ENCODE data around the gene CCDC40. TPM values are rescaled to one million over a fixed set of nuclear protein-coding genes. Genes with fewer than 3 reads are reported as not detected.

Gene CCDC40
- total RNA-seq, 1 donor from 2014 or later, result 5.4 TPM

DNA sequence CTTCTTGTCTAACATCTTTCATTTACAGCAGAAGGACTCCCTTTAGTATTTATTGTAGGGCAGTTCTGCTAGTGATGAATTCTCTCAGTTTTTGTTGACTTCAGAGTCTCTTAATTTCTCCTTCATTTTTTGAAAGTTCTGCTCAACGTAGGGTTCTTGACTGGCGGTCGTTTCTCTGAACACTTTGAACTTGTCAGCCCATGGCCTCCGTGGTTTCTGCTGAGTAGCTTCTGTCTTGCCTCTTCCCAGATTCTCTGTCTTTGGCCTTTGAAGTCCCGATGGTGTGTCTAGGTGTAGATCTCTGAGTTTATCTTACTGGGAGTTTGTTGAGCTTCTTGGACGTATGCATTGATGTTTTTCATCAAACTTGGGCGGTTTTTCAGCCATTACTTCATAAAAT is 78.3 kb downstream of the CCDC40 start:
- Histone ChIP-seq H3K9me3 (no peaks in the 10 kb centered on the region), H3K27me3 (no peaks in the 10 kb centered on the region), H3K36me3 (peaks cover 5 to 11% of the 10 kb centered on the region in 2 donors), H3K4me3 (no peak overlapping the region), H3K27ac (no peak overlapping the region), H3K4me1 (no peaks in the 10 kb centered on the region)
- intact Hi-C loops (cut with DNase I), result no loop called here
- no peak for DNase-seq (ENCODE audit: low spot score in 2 of 2)
- TF ChIP-seq, protein P1, sequence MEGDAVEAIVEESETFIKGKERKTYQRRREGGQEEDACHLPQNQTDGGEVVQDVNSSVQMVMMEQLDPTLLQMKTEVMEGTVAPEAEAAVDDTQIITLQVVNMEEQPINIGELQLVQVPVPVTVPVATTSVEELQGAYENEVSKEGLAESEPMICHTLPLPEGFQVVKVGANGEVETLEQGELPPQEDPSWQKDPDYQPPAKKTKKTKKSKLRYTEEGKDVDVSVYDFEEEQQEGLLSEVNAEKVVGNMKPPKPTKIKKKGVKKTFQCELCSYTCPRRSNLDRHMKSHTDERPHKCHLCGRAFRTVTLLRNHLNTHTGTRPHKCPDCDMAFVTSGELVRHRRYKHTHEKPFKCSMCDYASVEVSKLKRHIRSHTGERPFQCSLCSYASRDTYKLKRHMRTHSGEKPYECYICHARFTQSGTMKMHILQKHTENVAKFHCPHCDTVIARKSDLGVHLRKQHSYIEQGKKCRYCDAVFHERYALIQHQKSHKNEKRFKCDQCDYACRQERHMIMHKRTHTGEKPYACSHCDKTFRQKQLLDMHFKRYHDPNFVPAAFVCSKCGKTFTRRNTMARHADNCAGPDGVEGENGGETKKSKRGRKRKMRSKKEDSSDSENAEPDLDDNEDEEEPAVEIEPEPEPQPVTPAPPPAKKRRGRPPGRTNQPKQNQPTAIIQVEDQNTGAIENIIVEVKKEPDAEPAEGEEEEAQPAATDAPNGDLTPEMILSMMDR (IDR thresholded peaks at IDR 0.05), result no peak

DNA sequence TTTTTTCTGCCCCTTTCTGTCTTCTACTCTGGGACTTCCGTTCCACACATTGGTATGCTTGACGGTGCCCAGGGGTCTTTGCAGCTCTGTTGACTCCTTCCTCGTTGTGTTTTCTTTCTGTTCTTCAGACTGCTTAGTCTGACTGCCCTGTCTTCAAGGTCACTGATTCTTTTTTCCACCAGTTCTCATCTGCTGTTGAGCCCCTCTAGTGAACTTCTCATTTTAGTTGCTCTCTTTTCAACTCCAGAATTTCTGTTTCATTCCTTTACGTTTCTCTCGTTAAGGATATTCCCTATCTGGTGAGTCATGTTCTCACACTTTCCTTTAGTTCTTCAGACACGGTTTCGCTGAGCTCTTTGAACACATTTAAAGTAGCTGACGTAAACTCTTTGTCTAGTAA is 78.7 kb downstream of the CCDC40 start:
- TF ChIP-seq, protein P1 (IDR thresholded peaks at IDR 0.05), result no peak

DNA sequence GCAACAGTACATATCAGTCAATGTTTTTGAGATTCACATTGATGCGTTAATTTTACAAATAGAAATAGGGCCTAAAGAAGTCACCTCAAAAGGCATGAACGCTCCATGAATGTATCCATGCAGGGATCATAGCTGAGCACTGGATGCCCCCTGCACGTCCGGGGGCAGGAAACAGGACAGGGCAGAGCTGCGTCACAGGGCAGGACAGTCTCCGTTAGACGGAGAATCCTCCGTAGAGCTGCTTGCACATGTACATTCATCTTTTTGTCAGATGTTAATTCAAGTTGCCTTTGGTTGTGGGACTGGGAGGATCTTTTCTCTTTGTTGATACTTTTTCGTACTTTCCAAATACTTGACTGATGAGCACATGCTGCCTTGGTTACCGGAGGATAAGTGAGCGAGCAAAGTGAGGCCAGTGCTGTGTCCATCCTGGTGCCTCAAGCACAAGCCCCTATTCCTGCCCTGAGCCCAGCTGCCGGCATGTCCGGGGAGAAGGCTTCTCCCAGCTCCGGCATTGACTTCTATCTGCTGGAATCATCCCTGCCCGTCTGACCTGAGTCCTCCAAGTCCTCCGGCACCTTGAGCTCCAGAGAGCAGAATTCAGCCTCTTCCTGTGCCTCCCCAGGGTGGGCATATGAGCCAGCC is 80.0 kb downstream of the CCDC40 start:
- Histone ChIP-seq H3K9me3 (no peaks in the 10 kb centered on the region), H3K27me3 (no peaks in the 10 kb centered on the region), H3K27ac (no peak overlapping the region), H3K36me3 (peaks cover 5 to 11% of the 10 kb centered on the region in 2 donors), H3K4me1 (no peaks in the 10 kb centered on the region), H3K4me3 (no peak overlapping the region)
- DNase-seq (ENCODE audit: low spot score in 2 of 2), result peak in 1 of 2 donors; percentile 40
- TF ChIP-seq, protein P1 (IDR thresholded peaks at IDR 0.05), result no peak
- intact Hi-C loops (cut with DNase I), result no loop called here

More for the DNA sequence above, 78.7 kb downstream of the CCDC40 start:
- Histone ChIP-seq H3K9me3 (no peaks in the 10 kb centered on the region), H3K27me3 (no peaks in the 10 kb centered on the region), H3K36me3 (peaks cover 5 to 11% of the 10 kb centered on the region in 2 donors), H3K4me1 (no peaks in the 10 kb centered on the region), H3K4me3 (no peak overlapping the region), H3K27ac (no peak overlapping the region)
- DNase-seq (ENCODE audit: low spot score in 2 of 2), result no peak
- intact Hi-C loops (cut with DNase I), result no loop called here

DNA sequence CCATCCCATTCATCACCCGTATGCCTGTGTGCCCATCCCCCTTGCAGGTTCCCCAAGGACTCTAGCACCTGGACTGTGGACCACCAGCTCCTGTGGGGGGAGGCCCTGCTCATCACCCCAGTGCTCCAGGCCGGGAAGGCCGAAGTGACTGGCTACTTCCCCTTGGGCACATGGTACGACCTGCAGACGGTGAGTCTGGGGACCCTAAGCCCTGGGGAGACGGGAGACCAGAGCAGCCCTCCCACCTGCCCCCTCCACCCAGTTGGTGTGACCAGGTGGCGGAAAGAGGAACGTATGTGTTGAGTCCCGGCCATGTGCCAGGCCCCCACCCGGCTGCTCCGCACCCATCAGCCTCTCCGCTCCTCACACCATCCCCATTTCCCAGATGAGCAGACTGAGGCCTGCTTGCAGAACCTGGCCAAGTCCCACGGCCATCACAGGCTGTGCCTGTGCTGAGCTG is 80.5 kb downstream of the CCDC40 start:
- peaks cover 5 to 11% of the 10 kb centered on the region in 2 donors for H3K36me3 ChIP-seq
- TF ChIP-seq, protein P1 (IDR thresholded peaks at IDR 0.05), result no peak
- intact Hi-C loops (cut with DNase I), result no loop called here
- H3K4me1 ChIP-seq, result no peaks in the 10 kb centered on the region
- H3K4me3 ChIP-seq, result no peak overlapping the region
- no peaks in the 10 kb centered on the region for H3K9me3 ChIP-seq
- peak in 1 of 2 donors; percentile 57 for DNase-seq (ENCODE audit: low spot score in 2 of 2)
- H3K27ac ChIP-seq, result no peak overlapping the region
- H3K27me3 ChIP-seq, result no peaks in the 10 kb centered on the region

DNA sequence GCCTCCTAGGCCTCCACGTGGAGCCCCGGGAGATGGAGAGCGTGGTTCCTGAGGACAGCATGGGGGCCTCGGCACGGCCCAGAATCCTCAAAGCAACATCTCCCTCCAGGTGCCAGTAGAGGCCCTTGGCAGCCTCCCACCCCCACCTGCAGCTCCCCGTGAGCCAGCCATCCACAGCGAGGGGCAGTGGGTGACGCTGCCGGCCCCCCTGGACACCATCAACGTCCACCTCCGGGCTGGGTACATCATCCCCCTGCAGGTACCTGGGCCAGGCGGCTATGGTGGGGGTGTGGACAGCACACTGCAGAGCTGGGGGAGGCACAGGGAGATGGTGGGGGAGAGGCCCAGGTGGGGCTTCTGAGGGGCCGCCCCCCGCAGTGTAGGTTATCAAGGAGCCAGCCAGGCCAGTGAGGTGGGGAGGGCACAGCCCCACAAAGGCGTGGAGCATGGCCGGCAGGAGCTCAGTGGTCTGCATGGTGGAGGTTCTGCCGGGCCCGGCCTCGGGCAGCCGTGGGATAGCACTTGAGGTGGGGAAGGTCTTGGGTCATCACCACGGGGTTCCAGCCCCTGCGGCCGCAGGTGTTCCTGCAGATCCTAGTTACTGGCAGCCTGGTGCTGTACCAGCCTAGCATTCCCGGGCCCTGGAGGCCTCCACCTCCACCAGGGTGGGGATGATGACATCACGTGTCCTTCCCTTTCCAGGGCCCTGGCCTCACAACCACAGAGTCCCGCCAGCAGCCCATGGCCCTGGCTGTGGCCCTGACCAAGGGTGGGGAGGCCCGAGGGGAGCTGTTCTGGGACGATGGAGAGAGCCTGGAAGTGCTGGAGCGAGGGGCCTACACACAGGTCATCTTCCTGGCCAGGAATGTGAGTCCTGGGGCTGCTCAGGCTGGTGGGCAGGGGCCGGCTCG is 81.3 kb downstream of the CCDC40 start:
- no peaks in the 10 kb centered on the region for H3K27me3 ChIP-seq
- no peak for DNase-seq (ENCODE audit: low spot score in 2 of 2)
- H3K9me3 ChIP-seq, result no peaks in the 10 kb centered on the region
- peaks cover 5 to 11% of the 10 kb centered on the region in 2 donors for H3K36me3 ChIP-seq
- TF ChIP-seq, protein P1 (IDR thresholded peaks at IDR 0.05), result no peak
- H3K27ac ChIP-seq, result no peak overlapping the region
- no peaks in the 10 kb centered on the region for H3K4me1 ChIP-seq
- intact Hi-C loops (cut with DNase I), result no loop called here
- H3K4me3 ChIP-seq, result no peak overlapping the region
